ENCODE data around the gene RPL32. TPM values are rescaled to one million over a fixed set of nuclear protein-coding genes. Genes with fewer than 3 reads are reported as not detected.

The RPL32 gene
- total RNA-seq, 1 experiment from 2014 or later = 1,853 TPM

- TF ChIP-seq, protein P1, sequence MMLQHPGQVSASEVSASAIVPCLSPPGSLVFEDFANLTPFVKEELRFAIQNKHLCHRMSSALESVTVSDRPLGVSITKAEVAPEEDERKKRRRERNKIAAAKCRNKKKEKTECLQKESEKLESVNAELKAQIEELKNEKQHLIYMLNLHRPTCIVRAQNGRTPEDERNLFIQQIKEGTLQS (IDR thresholded peaks at IDR 0.05) = no peak
- TF ChIP-seq SP1 (IDR thresholded peaks at IDR 0.05; ENCODE audit: low read depth) (no peak), TCF7L2 (IDR thresholded peaks at IDR 0.05; ENCODE audit: borderline replicate concordance, extremely low read depth, insufficient read depth, insufficient read length) (no peak), SRF (IDR thresholded peaks at IDR 0.05; ENCODE audit: low read depth) (no peak), RAD21 (IDR thresholded peaks at IDR 0.05; ENCODE audit: low read depth) (no peak), ZBTB33 (IDR thresholded peaks at IDR 0.05; ENCODE audit: extremely low read depth, insufficient replicate concordance, low read length) (no peak), JUND (IDR thresholded peaks at IDR 0.05) (no peak), ZFX (IDR thresholded peaks at IDR 0.05) (no peak), YY1 (IDR thresholded peaks at IDR 0.05; ENCODE audit: extremely low read depth, insufficient replicate concordance, low read depth, low read length) (no peak), EZH2 (IDR thresholded peaks at IDR 0.05) (no peak), CBX3 (IDR thresholded peaks at IDR 0.05; ENCODE audit: low read depth) (no peak), CTCF (IDR thresholded peaks at IDR 0.05 in 2 of 3, conservative IDR thresholded peaks at IDR 0.05 in 1 of 3; ENCODE audit: borderline replicate concordance in 1 of 3, insufficient read depth in 1 of 3, low read depth in 2 of 3, low read length in 2 of 3) (no peak), CEBPB (IDR thresholded peaks at IDR 0.05; ENCODE audit: low read depth) (no peak), POLR2A (IDR thresholded peaks at IDR 0.05; ENCODE audit: borderline replicate concordance, extremely low read depth, insufficient read depth, insufficient read length) (no peak), EGR1 (IDR thresholded peaks at IDR 0.05; ENCODE audit: low read depth) (no peak), EZH2phosphoT487 (IDR thresholded peaks at IDR 0.05; ENCODE audit: borderline replicate concordance) (no peak)
- Histone ChIP-seq H3K4me2 (ENCODE audit: low read length) (no peak overlapping the region), H3K79me2 (ENCODE audit: insufficient read depth, low read length) (no peaks in the 10 kb centered on the region), H2AFZ (ENCODE audit: low read depth, low read length, poor library complexity, severe bottlenecking) (no peak overlapping the region), H3K9me2 (ENCODE audit: insufficient read depth) (no peaks in the 10 kb centered on the region), H3K36me3 (ENCODE audit: control insufficient read depth in 1 of 2, insufficient read depth in 2 of 2, low read length in 2 of 2) (no peaks in the 10 kb centered on the region), H3K4me3 (replicated peaks in 1 of 2; ENCODE audit: low read depth in 1 of 2, low read length in 2 of 2) (no peak overlapping the region), H3K27ac (ENCODE audit: low read depth, low read length) (no peak overlapping the region), H4K20me1 (ENCODE audit: insufficient read depth) (no peaks in the 10 kb centered on the region), H3K4me1 (ENCODE audit: control insufficient read depth in 1 of 2, insufficient read depth in 2 of 2, low read length in 2 of 2) (no peaks in the 10 kb centered on the region), H3K27me3 (ENCODE audit: insufficient read depth, low read length) (peaks cover 21% of the 10 kb centered on the region), H3K9me3 (ENCODE audit: control insufficient read depth in 1 of 2, insufficient read depth in 1 of 2, low read depth in 1 of 2, low read length in 2 of 2) (no peaks in the 10 kb centered on the region), H3K9ac (ENCODE audit: low read length) (no peak overlapping the region)
- intact Hi-C loops (cut with micrococcal nuclease) = no loop called here
- BruUV-seq (replicated peaks) = no TSS peak
- no peak for ATAC-seq
- POLR2A ChIA-PET = no interaction called here
- no peak for DNase-seq (ENCODE audit: low read depth, low spot score)
- CTCF ChIA-PET = interaction anchor here (2.4 kb wide), 1 partner anchor 18 kb away, joined by 8 read pairs; no protein-coding TSS in a partner anchor
- RAD21 ChIA-PET (ENCODE audit: low non-redundant PET in 1 of 2, low total read pairs in 2 of 2, uncharacterized antibody in 2 of 2, unreplicated experiment in 2 of 2) = no interaction called here
These were observed 44.8 kb upstream of the RPL32 start for GRCh38 chr3:12886106-12886679.
